HG03558 (cell line): Measurements from ENCODE around the gene KIAA1755.

Experiments used
- ATAC-seq: cut with Tn5 transposase; IDR thresholded peaks from one replicate; pipeline ENCODE4 v1.9.1; 2021; ENCODE audit warnings: moderate number of reproducible peaks; ENCODE audit not compliant: unreplicated experiment; ENCODE audit errors: extremely low read depth

KIAA1755 gene

GRCh38 chr20:38222923-38223742 lies 37.4 kb downstream of the KIAA1755 start:
- ATAC-seq: no peak

GRCh38 chr20:38222231-38222922 lies 38.2 kb downstream of the KIAA1755 start:
- no peak for ATAC-seq

- no peak for ATAC-seq
Observed at GRCh38 chr20:38221119-38221589, 39.4 kb downstream of the KIAA1755 start.

- ATAC-seq: no peak
Observed at GRCh38 chr20:38220587-38221118, 39.9 kb downstream of the KIAA1755 start.

GRCh38 chr20:38219006-38219950 lies 41.3 kb downstream of the KIAA1755 start:
- ATAC-seq: no peak

- no peak for ATAC-seq
Observed at GRCh38 chr20:38218566-38218885, 42.0 kb downstream of the KIAA1755 start.

- ATAC-seq: no peak
Observed at GRCh38 chr20:38217791-38218565, 42.6 kb downstream of the KIAA1755 start.

- ATAC-seq: no peak
Observed at GRCh38 chr20:38216746-38217595, 43.6 kb downstream of the KIAA1755 start.

- ATAC-seq: no peak
Observed at GRCh38 chr20:38216201-38216600, 44.3 kb downstream of the KIAA1755 start.

- no peak for ATAC-seq
Observed at GRCh38 chr20:38215194-38216182, 45.0 kb downstream of the KIAA1755 start.

- ATAC-seq: no peak
Observed at GRCh38 chr20:38214256-38215193, 46.0 kb downstream of the KIAA1755 start.

GRCh38 chr20:38213607-38213940 lies 47.0 kb downstream of the KIAA1755 start:
- no peak for ATAC-seq

GRCh38 chr20:38212806-38213606 lies 47.5 kb downstream of the KIAA1755 start:
- ATAC-seq: no peak

- no peak for ATAC-seq
Observed at GRCh38 chr20:38211200-38212097, 49.1 kb downstream of the KIAA1755 start.

GRCh38 chr20:38210741-38211140 lies 49.8 kb downstream of the KIAA1755 start:
- ATAC-seq: no peak
